CD4-positive, alpha-beta T cell treated with Interferon alpha-2 for 1 hour (primary cell): ENCODE data around the gene USPL1.

Experiments
- DNase-seq, 2 donors: peaks; one replicate each; pipeline ENCODE4 v3.0.0-alpha.2; 2020 to 2022

The USPL1 gene

DNA sequence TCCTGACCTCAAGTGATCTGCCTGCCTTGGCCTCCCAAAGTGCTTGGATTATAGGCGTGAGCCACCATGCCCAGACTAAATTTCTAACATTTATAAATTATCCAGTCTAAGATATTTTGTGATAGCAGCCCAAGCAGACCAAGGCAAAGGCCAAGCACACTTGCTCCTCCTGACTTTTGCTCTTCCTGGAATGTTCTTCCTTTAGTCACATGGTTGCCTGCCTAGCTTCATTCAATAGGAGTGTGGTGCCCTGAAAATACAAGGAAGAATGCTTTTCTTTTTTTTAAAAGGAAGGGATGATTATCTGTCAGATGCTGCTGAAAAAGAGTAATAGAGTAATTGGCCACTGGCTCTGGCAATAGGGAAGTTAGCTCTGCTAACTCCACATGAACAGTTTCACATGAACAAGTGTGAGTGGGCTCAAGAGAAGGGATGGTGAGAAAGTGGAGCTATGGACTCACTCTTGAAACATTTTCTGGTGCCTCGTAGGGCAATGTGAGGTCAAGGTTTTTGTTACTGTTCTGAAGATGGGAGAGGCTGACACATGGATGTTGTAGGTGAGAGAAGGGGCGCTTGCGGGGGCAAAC, 47.1 kb downstream of the USPL1 start:
- DNase-seq: no peak

DNA sequence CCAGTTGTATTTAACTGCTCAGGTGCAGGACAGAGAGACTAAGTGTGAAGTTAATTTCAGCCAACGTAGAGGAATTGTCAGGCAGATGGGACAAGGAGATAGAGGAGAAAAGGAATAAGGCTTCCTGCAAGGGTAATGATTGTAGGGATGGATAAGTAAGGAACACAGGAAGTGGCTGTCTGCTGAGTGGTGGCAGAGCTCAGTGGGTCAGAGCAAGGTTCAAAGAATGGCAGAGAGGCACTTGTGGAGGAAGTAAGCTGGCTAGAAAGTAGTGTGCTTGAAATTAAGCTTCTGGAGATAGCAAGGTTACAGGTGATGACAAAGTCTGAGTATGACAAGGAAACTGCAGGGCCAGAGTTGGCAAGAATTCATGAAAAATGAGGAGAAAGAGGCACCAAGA, 47.9 kb downstream of the USPL1 start:
- no peak for DNase-seq

DNA sequence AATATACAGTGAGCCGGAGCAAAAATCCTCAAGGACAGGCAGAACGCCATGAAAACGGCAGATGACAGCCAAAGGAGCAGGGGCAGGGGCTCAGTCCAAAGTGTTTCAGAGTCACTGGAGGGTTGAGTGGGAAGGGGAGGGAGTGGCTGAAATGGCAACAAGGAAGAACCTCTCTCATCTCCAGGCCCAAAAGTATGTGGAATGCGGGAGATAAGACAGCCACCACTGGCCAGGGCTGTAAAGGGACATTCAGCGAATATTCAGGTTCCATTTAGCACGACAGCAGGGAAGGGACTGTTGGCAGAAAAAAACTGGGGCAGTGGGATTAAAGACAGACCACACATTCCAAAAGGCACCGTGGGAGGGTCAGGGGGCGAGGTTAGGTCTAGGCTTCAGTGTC, 48.4 kb downstream of the USPL1 start:
- no peak for DNase-seq

DNA sequence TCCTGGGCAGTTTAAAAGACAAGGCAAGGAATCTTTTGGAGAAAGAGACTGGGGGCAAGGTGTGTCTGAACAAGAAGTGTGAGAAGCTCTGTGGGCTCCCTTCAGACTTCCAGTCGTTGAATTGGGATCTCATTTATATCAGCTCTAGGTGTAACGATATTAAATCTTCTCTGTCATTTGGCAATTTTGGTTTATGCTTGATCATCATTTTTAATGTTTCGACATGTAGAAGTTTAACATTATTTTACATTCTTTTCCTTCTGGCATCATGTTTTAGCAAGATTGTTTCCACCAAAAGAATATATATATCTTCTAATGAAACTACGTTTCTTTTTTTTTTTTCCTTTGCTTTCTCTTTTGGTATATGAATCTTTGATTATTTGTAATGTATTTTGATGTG, 49.3 kb downstream of the USPL1 start:
- DNase-seq: no peak

DNA sequence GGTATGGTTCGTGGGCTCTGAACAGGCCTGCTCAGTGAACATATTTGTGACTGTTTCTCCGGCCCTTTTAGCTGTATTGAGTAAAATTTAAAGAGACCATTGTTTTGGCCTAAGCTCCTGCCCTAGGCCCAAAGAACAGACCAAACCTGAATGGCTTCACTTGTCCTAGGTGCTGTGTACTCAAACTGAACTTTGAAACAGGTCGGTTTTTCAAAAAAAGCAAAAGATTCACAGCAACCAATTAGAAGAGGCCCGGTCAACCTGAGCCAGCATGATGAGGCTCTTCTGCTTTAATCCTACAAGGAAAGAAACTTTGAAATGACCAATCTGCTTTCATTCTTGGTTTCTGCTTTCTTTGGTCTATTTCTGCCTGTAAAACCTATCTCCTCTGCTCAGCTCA, 50.6 kb downstream of the USPL1 start:
- no peak for DNase-seq

DNA sequence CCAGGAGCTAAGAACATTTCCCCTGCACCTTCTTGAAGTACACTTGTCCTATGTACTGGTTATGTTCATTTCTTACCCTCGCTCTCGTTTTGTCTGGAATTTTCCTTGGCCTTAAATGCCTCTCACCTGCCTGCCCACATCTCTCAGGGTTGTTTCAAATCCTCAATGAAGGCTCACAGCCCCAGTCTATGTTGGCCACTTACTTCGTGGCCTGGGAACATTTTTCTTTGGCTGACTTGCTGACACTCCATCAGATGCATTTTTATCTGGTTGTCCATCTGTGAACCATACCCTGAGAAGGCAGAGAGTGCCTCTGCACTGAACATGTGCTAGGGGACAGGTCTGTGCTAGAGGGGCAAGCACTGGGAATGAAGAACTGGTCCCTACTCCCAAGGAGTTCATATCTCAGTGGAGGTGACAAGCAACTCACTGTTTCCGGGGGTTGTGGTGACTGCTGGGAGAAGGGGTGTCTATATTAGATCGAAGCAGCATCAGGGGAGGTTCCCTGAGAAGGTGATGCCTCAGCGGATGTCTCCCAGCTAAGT, 53.6 kb downstream of the USPL1 start:
- DNase-seq: no peak

DNA sequence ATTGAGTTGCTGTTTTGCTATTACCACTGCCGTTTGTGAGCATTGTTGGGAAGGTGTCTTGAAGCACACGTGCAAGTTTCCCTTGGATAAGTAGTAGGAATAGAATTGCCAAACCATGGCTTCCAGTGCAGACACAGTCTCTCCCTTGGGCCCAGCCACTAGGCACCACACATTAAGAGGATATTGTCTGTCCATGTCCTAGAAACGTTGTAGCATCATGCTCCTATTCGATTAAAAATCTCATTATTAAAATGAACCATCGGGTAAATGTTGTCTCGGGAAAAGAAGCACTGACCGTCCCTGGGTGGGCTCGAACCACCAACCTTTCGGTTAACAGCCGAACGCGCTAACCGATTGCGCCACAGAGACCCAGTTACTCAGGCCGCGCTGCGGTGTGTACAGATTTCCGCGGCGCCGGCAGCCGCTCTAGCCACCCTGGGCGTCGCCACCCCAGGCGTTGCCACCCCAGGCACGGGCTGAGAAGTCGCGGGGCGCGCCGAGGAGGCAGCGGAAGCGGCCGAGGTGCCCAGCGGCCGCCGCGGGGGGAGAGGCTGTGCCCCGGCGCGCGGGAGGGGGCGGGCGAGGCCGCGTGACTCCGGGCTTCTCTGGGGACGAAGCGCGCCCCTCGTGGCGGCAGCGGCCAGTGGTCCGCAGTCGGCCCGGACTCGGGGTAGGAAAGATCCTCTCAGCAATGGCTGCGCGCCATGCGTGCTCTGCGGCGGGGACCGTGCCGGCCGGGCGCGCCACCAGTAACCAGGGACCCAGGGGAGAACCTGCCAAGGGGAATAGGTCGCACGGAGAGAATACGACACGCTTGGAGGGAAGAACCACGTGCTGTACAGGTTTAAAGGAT, 56.2 kb downstream of the USPL1 start:
- peak; percentile 95 for DNase-seq

DNA sequence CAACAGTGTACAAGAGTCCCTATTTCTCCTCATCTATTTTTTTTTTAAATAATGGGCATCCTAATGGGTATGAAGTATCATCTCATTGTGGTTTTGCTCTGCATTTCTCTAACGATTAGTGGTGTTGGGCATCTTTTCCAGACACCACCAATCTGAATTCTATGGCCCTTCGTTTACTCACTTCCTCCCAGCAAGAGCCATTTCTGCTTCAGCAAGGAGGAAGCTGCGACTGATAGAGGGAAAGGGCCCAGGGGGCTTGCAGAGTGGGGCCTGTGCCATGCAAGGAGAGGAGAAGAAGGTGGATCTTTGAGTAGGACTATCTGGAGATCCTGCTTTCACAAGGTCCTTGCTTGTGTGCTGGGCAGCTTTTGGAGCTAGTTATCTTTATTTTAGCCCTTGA, 58.0 kb downstream of the USPL1 start:
- DNase-seq: no peak

DNA sequence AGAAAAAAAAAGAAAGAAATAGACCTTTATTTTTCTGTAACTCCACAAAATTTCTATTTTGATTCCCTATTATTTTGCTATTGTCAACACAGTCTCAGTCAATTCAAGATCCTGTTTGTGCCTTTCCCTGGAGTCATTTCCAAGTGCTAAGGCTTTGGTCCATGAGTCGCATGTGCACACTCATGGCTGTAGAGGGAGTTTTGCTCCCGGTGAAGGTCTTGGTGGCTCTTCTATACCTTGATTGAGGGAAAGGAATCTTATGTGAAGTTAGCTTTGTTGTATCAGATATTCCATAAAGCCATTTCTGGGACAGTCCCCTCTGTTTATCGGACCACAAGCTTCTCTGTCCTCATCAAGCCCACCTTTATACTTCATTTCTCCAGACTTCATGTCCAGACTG, 59.0 kb downstream of the USPL1 start:
- DNase-seq: no peak

DNA sequence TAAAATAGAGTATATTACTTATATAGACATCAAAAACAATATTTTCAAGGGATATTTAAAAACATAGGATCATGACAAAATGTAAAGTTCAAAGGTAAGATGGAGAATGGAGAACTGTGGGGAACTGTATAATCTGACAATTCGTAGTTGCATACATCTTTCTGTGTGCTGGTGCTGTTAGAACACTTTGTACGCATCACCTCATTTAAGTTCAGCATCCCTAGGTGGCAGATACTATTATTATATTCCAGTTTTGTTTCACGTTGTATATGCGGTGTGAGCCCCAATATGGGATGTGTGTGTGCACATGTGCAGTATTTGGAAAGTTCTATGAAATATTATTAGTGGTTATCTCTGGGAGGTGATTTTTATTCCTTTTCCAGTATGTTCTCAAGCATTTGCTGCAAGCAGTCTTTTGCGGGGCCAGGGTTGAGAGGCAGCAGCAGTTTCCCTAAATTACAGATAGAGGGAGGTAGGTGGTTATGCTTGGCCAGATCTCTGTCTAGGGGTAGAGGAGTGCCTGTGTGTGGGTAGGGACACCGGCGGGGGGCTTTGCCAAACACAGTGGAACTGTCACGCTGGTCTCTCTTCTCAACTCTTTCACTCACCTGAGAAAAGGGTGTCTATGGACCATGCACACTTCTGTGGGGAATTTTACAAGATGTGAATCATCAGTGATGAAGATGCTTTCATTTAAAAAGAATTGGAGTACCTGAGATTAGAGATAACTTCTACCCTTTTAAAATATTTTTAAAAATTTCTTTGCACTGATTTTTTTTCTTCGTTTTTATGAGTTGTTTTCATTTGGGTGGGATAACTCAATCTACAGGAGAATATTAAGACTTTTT, 62.0 kb downstream of the USPL1 start:
- DNase-seq: peak; percentile 40 to 62

DNA sequence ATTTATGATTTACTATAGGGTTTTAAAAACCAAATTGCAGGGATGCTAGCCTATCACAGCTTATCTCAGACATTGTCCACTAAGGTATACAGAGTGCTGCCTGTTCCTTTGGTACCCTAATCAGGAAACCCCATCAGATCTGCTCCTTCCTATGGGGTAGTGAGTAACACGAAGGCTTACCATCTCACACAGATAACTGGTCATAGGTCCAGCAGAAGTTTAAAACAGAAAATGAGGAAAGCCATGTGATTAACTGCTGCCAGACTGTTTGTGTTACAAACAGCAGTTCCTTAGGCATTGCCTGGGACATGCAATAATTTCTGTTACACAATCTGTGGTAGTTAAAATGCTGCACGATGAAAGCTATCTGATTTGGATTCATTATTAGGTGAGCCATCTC, 64.1 kb downstream of the USPL1 start:
- DNase-seq: no peak

DNA sequence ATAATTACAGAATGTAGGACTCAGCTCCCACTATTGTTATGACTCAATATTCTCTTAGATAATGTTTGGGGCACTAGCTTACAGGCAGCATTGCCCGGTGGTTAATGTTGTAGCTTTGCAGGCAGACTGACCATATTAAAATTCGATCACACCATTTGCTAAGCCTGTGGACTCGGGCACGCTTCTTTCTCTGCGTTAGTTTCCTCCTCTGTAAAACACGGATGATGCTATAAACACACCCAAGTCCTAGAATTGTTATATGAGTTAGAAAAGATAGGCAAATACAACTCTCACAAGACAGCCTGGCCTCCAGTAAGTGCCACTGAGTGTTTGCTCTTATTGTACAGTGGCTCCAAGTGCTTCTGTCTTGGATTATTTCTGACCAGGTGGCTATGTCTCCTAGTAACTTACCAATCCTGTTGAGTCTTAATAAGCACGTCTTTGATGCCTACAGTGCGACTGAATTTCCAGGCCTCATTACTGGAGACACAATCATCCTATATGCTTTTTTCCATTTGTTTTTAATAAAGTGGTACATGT, 67.7 kb downstream of the USPL1 start:
- DNase-seq: no peak

DNA sequence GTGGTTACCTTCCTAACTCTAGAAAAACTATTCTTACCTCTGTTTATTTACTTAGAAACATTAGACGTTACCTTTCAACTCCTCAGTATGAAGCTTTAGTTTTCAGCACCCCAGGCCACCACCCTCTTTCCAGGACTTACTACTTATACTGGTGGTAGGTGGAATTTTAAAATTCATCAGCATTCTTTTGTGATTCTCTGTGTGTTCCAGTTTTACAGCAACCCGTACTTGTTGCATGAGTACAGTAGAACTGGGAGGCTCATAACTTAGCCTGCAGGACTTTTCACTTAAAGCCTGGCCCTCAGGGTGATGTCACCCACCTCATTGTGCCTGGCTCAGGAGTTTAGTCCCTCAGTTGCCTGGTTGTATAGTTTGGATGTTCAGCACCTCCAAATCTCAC, 68.3 kb downstream of the USPL1 start:
- no peak for DNase-seq

DNA sequence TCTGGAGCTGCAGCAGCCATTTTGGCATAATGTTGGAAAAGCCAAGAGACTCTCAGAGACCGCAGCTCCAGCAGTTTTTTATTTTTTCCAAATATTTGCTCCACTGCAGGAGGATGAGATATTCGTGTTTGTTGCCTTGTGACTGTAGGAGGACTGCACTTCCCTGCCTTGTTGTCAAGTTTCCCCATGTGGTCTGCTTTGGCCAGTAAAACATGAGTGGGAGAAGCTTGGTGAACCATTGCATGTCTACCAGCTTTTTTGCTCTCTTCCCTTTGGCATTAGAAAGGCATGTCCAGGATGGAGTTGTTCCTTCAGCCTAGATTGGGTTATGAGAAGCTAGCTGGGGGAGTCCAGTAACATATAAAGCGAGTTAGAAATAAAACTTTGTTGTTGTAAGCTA, 69.9 kb downstream of the USPL1 start:
- no peak for DNase-seq

DNA sequence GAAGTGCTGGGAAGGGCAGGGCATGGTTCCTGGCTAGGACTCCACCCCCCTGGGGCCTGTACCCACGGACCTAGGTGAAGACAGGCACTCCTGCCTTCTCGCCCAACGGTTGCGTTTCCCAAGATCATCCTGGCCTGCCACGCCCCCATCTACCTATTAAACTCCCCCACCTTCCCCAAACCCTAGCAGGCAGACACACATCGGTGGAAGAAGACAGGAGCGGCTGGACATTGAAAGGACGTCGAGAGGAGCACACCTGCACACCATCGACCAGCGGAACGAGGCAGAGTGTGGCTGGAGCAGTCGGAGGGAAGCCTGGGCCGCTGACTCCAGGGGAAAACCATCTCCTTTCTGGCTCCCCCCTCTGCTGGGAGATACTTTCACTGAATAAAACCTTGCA, 72.0 kb downstream of the USPL1 start:
- no peak for DNase-seq

DNA sequence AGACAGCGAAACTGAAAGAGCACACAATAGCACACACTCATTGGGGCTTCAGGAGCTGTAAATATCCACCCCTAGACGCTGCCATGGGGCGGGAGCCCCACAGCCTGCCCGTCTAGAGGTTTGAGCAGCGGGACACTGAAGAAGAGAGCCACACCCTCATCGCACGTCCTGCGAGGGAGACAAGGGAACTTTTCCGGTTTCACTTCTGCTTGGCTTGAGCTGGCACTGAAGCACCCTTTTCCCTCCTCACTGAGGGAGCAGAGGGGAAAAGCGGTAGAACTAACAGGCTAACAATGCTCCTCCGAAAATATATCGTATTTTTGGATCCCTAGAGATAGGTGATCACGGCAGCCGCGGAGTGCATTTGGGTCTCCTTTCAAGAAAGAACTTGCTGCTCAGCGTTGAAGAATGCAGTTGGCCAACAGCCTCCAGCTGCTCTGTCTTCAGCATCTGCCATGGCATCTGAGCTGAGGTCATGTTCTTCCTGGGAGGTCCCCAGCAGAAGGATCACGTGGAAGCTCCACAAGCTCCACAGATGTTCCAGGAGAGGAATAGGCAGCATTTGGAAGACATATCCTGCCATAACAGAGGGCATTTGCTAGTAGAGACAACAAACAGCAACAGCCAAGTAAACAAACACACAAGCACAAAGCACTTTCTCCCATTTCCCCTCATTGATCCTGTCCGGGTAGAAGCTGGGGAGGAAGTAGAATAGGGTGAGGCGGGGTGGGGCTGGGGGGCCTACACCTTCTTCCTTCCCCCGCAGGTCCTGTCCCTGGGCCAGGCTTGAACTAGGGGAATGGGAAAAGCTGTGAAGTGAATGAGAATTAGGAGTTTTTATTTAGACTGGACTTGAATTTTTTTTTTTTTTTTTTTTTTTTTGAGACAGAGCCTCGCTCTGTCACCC, 72.8 kb downstream of the USPL1 start:
- DNase-seq: peak; percentile 41 to 51

DNA sequence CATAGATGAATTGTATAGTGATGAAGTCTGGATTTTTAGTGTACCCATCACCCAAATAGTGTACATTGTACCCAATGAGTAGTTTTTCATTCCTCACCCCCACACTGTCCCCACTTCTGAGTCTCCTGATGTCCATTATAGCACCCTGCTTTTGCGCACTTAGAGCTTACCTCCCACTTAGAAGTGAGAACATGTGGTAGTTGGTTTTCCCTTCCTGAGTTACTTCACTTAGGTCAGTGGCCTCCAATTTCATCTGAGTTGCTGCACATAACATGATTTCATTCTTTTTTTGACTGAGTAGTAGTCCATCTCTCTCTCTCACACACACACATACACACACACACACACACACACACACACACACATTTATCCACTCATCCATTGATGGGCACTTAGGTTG, 74.4 kb downstream of the USPL1 start:
- DNase-seq: no peak

DNA sequence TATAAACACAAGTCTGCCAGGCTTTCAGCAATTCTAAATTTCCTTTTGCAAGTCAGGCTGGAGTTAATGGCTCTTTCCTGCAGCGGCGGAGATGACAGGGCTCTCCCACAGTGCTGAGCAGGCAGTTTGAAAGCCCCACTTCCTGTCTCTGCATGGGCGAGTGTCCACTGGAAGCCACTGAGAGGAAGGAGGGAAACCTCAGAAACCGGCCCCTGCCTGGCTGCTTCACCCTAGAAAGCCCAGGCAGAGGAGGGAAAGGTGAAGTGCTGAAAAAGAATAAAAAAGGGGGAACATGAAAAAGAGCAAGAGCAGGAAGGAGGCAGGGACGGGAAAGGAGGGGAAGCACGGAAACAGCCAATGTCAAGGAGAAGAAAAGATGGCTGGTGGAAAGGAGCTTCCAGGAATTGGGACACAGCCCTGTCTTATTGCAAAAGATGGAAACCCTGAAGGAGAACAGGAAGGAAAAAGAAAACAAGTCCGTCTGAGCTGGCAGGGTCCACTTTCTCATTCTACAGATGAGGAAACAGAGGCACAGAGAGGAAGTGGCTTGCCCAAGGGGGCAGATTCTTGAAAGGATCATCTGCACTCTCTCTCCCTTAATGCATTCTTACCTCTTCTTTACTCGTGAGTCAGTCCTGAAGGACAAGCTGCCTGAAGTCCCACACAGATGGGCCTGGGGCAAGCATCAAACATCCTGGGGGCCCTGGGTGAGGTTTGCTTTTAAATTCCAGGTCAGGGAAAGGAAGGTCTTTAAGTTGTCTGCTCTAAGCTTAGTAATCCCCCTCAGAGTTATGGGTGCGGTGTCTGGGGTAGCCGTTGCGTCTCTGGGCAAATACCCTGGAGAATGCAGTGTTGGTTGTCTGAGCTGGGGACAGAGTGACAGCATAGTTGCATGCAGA, 78.8 kb downstream of the USPL1 start:
- DNase-seq: no peak

DNA sequence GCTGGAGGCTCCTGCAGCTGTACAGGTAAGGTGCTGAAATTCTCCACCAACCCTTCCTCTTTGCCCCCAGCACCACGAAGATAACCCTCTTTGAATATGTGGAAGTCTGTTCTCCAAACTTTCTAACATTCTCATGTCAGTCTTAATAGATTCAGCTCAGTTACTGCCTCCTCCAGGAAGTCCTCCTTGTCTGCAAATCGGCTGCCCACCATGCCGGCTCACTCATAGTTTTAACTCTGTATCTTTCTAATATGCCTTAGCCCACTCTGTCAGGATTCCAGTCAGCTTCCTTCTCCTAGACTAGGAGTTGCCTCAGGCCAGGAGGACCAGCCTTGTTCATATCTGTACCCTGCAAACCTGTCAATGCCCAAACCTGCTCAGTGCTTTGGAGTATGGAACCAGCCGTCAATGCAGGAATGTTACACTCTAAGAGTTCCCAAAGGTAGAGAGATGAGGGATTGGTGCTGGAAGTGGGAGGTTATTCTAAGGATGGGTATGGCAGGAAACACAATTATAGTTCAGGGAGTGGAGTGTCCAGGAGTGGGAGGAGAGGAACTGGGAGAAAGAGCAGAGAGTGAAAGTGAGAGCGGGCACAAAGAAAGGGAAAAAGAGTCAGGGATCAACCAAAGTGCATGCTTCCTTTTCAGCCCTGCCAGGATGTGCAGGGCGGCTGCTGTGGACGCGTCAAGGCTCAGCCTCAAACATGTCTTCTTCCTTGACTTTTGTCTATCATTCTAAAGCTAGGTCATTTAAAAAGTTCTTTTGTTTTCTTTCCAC, 79.6 kb downstream of the USPL1 start:
- no peak for DNase-seq

DNA sequence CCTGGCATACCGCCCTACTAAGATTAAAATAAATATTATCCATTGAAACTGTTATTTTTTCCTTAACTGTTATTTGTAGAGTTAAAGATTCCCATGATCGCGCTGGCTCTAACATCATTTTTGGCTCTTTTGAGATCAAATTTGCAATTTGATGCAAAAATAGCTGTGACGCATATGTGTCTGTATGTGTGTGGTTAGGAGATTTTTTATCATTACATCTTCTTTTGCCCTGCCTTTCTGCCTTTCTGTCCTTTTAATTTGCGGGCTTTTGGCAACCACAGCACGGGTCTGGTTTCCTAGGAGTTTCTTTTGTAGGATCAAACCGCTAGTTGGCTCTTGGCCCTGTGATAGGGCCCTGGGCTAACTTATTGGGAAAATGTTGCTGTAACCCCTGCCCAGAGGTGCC, 80.3 kb downstream of the USPL1 start:
- no peak for DNase-seq
